ENCODE results near the gene TBCA. TPM values are rescaled to one million over a fixed set of nuclear protein-coding genes. Genes with fewer than 3 reads are reported as not detected.
A peak's percentile ranks its signal among the peaks of the same experiment; 100 is the strongest.

The TBCA gene
- total RNA-seq, 1 donor from 2014 or later = 286 TPM

GRCh38 chr5:77658662-77659061 lies 117.5 kb downstream of the TBCA start:
- no peak for DNase-seq (ENCODE audit: low read depth, low spot score)
- peaks cover 30% of the 10 kb centered on the region for H3K27me3 Mint-ChIP-seq (ENCODE audit: low read depth)
- no peak overlapping the region for H3K27ac Mint-ChIP-seq (ENCODE audit: unreplicated experiment)
- no peaks in the 10 kb centered on the region for H3K36me3 Mint-ChIP-seq (ENCODE audit: low read depth)
- H3K9me3 Mint-ChIP-seq = no peaks in the 10 kb centered on the region
- H3K4me3 Mint-ChIP-seq = no peak overlapping the region
- no peak for TF ChIP-seq CTCF (conservative IDR thresholded peaks at IDR 0.05)
- peaks cover 7% of the 10 kb centered on the region for H3K4me1 Mint-ChIP-seq

- Mint-ChIP-seq H3K4me3 (no peak overlapping the region), H3K27ac (ENCODE audit: unreplicated experiment) (no peak overlapping the region), H3K27me3 (ENCODE audit: low read depth) (peaks cover 95% of the 10 kb centered on the region), H3K36me3 (ENCODE audit: low read depth) (no peaks in the 10 kb centered on the region), H3K9me3 (no peaks in the 10 kb centered on the region), H3K4me1 (no peaks in the 10 kb centered on the region)
- TF ChIP-seq CTCF (conservative IDR thresholded peaks at IDR 0.05) = no peak
- DNase-seq (ENCODE audit: low read depth, low spot score) = no peak
Measured at GRCh38 chr5:77651343-77651742, 124.8 kb downstream of the TBCA start.

GRCh38 chr5:77650686-77651085 lies 125.5 kb downstream of the TBCA start:
- TF ChIP-seq CTCF (conservative IDR thresholded peaks at IDR 0.05) = no peak
- DNase-seq (ENCODE audit: low read depth, low spot score) = no peak
- no peaks in the 10 kb centered on the region for H3K4me1 Mint-ChIP-seq

GRCh38 chr5:77649776-77650175 lies 126.4 kb downstream of the TBCA start:
- peaks cover 99% of the 10 kb centered on the region for H3K27me3 Mint-ChIP-seq (ENCODE audit: low read depth)
- no peak for TF ChIP-seq CTCF (conservative IDR thresholded peaks at IDR 0.05)
- no peaks in the 10 kb centered on the region for H3K9me3 Mint-ChIP-seq
- H3K4me1 Mint-ChIP-seq = peaks cover 6% of the 10 kb centered on the region
- H3K27ac Mint-ChIP-seq (ENCODE audit: unreplicated experiment) = no peak overlapping the region
- no peaks in the 10 kb centered on the region for H3K36me3 Mint-ChIP-seq (ENCODE audit: low read depth)
- no peak for DNase-seq (ENCODE audit: low read depth, low spot score)
- H3K4me3 Mint-ChIP-seq = no peak overlapping the region

More at GRCh38 chr5:77650686-77651085, 125.5 kb downstream of the TBCA start:
- Mint-ChIP-seq H3K4me3 (no peak overlapping the region), H3K36me3 (ENCODE audit: low read depth) (no peaks in the 10 kb centered on the region), H3K27ac (ENCODE audit: unreplicated experiment) (no peak overlapping the region), H3K9me3 (no peaks in the 10 kb centered on the region), H3K27me3 (ENCODE audit: low read depth) (peaks cover 96% of the 10 kb centered on the region)

GRCh38 chr5:77645995-77646639 lies 130.0 kb downstream of the TBCA start:
- DNase-seq (ENCODE audit: low read depth, low spot score) = no peak
- Mint-ChIP-seq H3K9me3 (no peaks in the 10 kb centered on the region), H3K4me3 (peak overlapping the region; percentile 21), H3K27me3 (ENCODE audit: low read depth) (peaks cover 99% of the 10 kb centered on the region), H3K4me1 (peaks cover 21% of the 10 kb centered on the region), H3K27ac (ENCODE audit: unreplicated experiment) (no peak overlapping the region), H3K36me3 (ENCODE audit: low read depth) (no peaks in the 10 kb centered on the region)
- no peak for TF ChIP-seq CTCF (conservative IDR thresholded peaks at IDR 0.05)

All from neural crest cell (in vitro differentiated cells).